Left forelimb (tissue), 1 donor: ENCODE measurements around the gene CAMSAP1.
"Not testable (repeated sequence)": the region's sequence is repeated elsewhere in the genome, so short reads cannot be mapped to it uniquely, and the experiment has no call there.

Experiments
- DNase-seq: peaks from one replicate; pipeline ENCODE4 v3.0.0-alpha.2; 2018; ENCODE audit warnings: low spot score

CAMSAP1 gene

GRCh38 chr9:135907431-135908092 is at the start of gene CAMSAP1:
TSS of gene CAMSAP1 (minus strand) at chr9:135907546. CDS start at chr9:135907159, 387 bp downstream.
- DNase-seq = peak; percentile 98

- DNase-seq = no peak
Observed at GRCh38 chr9:135956802-135957174, 49.4 kb upstream of the CAMSAP1 start.

- no peak for DNase-seq
Observed at GRCh38 chr9:135955934-135956801, 48.8 kb upstream of the CAMSAP1 start.

GRCh38 chr9:135952664-135953206 is 45.4 kb upstream of the CAMSAP1 start:
- no peak for DNase-seq

- no peak for DNase-seq
Observed at GRCh38 chr9:135951889-135952663, 44.7 kb upstream of the CAMSAP1 start.

- not testable (repeated sequence) for DNase-seq
Observed at GRCh38 chr9:135951310-135951709, 44.0 kb upstream of the CAMSAP1 start.

GRCh38 chr9:135950841-135951240 is 43.5 kb upstream of the CAMSAP1 start:
- not testable (repeated sequence) for DNase-seq

GRCh38 chr9:135950135-135950682 is 42.9 kb upstream of the CAMSAP1 start:
- DNase-seq = no peak

- DNase-seq = no peak
Observed at GRCh38 chr9:135949501-135950134, 42.3 kb upstream of the CAMSAP1 start.

GRCh38 chr9:135948968-135949367 is 41.6 kb upstream of the CAMSAP1 start:
- DNase-seq = no peak

GRCh38 chr9:135948446-135948845 is 41.1 kb upstream of the CAMSAP1 start:
- no peak for DNase-seq

- no peak for DNase-seq
Observed at GRCh38 chr9:135947582-135947981, 40.2 kb upstream of the CAMSAP1 start.

- DNase-seq = not testable (repeated sequence)
Observed at GRCh38 chr9:135947105-135947504, 39.8 kb upstream of the CAMSAP1 start.

GRCh38 chr9:135946392-135946994 is 39.1 kb upstream of the CAMSAP1 start:
- no peak for DNase-seq

- no peak for DNase-seq
Observed at GRCh38 chr9:135945969-135946368, 38.6 kb upstream of the CAMSAP1 start.

GRCh38 chr9:135944444-135945252 is 37.3 kb upstream of the CAMSAP1 start:
- DNase-seq = no peak

- DNase-seq = not testable (repeated sequence)
Observed at GRCh38 chr9:135943604-135944003, 36.3 kb upstream of the CAMSAP1 start.

GRCh38 chr9:135941288-135941995 is 34.1 kb upstream of the CAMSAP1 start:
- DNase-seq = no peak
